GM23248 (cell line): ENCODE results near the gene SGCG. TPM values are rescaled to one million over a fixed set of nuclear protein-coding genes. Genes with fewer than 3 reads are reported as not detected.

ENCODE experiments used
- DNase-seq: peaks from one replicate; pipeline ENCODE4 v3.0.0-alpha.2; 2015
- H2AFZ ChIP-seq: fragments of 200-600 bp; sonication (generic); 2 replicates; pipeline ENCODE4 v1.6.1; 2016; ENCODE audit warnings: antibody characterized with exemption
- H3F3A ChIP-seq: fragments of 200-600 bp; sonication (generic); 2 replicates; pipeline ENCODE4 v1.6.1; 2016; ENCODE audit warnings: mild to moderate bottlenecking, antibody characterized with exemption, mixed run types; ENCODE audit not compliant: insufficient read depth
- H3K27ac ChIP-seq: fragments of 200-600 bp; sonication (generic); 2 replicates; pipeline ENCODE4 v1.5.1; 2016; ENCODE audit warnings: mild to moderate bottlenecking
- H3K27me3 ChIP-seq: fragments of 200-600 bp; sonication (generic); replicated peaks from 2 replicates; pipeline ENCODE4 v1.6.1; 2016; ENCODE audit warnings: mild to moderate bottlenecking; ENCODE audit not compliant: insufficient read depth
- H3K36me3 ChIP-seq: fragments of 200-600 bp; sonication (generic); 2 replicates; pipeline ENCODE4 v1.6.1; 2016; ENCODE audit warnings: low read depth, mild to moderate bottlenecking
- H3K4me1 ChIP-seq: fragments of 200-600 bp; sonication (generic); 2 replicates; pipeline ENCODE4 v1.6.1; 2016; ENCODE audit warnings: mild to moderate bottlenecking; ENCODE audit not compliant: insufficient read depth
- H3K4me2 ChIP-seq: fragments of 200-600 bp; sonication (generic); one replicate; pipeline ENCODE4 v1.6.1; 2016; ENCODE audit warnings: mild to moderate bottlenecking; ENCODE audit not compliant: unreplicated experiment
- H3K4me3 ChIP-seq: fragments of 200-600 bp; sonication (generic); 2 replicates; pipeline ENCODE4 v1.5.1; 2016; ENCODE audit warnings: mild to moderate bottlenecking
- H3K79me2 ChIP-seq: fragments of 200-600 bp; sonication (generic); 2 replicates; pipeline ENCODE4 v1.6.1; 2016; ENCODE audit warnings: mild to moderate bottlenecking; ENCODE audit not compliant: insufficient read depth
- H3K9ac ChIP-seq: fragments of 200-600 bp; sonication (generic); 2 replicates; pipeline ENCODE4 v1.6.1; 2016; ENCODE audit warnings: mild to moderate bottlenecking
- H3K9me2 ChIP-seq: fragments of 200-600 bp; sonication (generic); 2 replicates; pipeline ENCODE4 v1.6.1; 2016; ENCODE audit warnings: mixed run types, mild to moderate bottlenecking, moderate library complexity; ENCODE audit not compliant: insufficient read depth
- H3K9me3 ChIP-seq: fragments of 200-600 bp; sonication (generic); one replicate; pipeline ENCODE4 v1.6.1; 2017; ENCODE audit warnings: low read depth
- H4K20me1 ChIP-seq: fragments of 200-600 bp; sonication (generic); 2 replicates; pipeline ENCODE4 v1.6.0; 2016; ENCODE audit not compliant: insufficient read depth
- EZH2 ChIP-seq: fragments of 200-600 bp; sonication (generic); IDR thresholded peaks from 2 replicates; pipeline ENCODE4 v1.6.1; 2018; ENCODE audit warnings: antibody characterized with exemption, mild to moderate bottlenecking; ENCODE audit not compliant: insufficient read depth, poor library complexity, severe bottlenecking
- EZH2phosphoT487 ChIP-seq: fragments of 200-600 bp; sonication (generic); IDR thresholded peaks from 2 replicates; pipeline ENCODE4 v1.6.1; 2018; ENCODE audit warnings: antibody characterized with exemption, moderate library complexity, mild to moderate bottlenecking, low read depth; ENCODE audit not compliant: insufficient read depth
- WGBS, 2 experiments: methylation state at CpG; one replicate each; pipeline ENCODE4 v1.1.6; 2015 to 2017; ENCODE audit warnings: low lambda C conversion rate in 2 of 2, low coverage in 1 of 2; ENCODE audit errors: missing lambda C conversion rate in 2 of 2; 5-methylcytosine and 5-hydroxymethylcytosine counted together
- in situ Hi-C: fragments of 300-500 bp; cut with MboI; formaldehyde crosslinking; loops from 2 replicates; pipeline ENCODE4 v1.15.0; 2020
- polyA plus RNA-seq: library from polyadenylated mRNA; unstranded; fragments of >200 nt; fragmentation: Nextera tagmentation; extraction: Ambion mirVana; gene quantifications from 2 replicates; pipeline ENCODE4 v1.2.1, GENCODE V29; 2016
- total RNA-seq: library from RNA; depleted of rRNA; stranded (reverse); fragments of >200 nt; shearing (Covaris generic); gene quantifications from 2 replicates; pipeline ENCODE4 v1.2.3, GENCODE V29; 2014

SGCG gene
- total and polyA plus RNA-seq, 2 experiments from 2014 or later = 2.9 to 4.5 TPM

DNA sequence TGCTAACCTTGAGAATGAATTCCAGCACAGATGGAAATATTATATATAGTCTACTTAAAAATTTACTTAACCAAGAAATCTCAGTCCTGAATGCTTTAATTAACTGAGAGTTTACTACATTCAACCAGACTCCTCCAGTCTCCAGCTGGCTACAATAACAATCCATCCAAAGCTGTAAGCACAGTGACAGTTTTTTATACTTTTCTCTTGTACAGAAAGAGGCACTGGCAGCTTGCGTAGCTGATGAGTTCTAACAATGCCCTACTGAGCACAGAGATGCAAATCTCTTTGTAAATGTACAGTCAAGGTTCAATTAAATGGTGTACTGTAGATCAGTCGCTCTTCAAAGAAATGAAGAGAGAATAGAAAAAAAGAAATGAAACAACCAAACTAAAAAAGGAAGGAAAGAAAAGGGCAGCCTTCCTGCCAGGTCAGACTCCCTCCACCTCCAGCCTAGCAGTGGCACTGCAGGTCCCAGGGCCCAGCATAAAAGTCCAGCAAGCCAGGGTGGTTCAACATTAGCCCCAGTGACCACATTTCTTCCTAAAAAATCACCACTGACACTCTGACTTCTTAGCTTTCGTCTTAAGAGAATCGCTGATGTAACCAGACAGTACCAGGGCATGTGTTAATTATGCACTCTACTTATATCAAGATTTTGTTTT is 164.3 kb downstream of the SGCG start:
- Histone ChIP-seq H3K9me3 (no peaks in the 10 kb centered on the region), H3K36me3 (peaks cover 28% of the 10 kb centered on the region), H3K4me3 (no peak overlapping the region), H3F3A (peaks cover 21% of the 10 kb centered on the region), H2AFZ (no peak overlapping the region), H4K20me1 (no peaks in the 10 kb centered on the region), H3K9me2 (no peaks in the 10 kb centered on the region), H3K27me3 (no peaks in the 10 kb centered on the region), H3K9ac (no peak overlapping the region), H3K27ac (no peak overlapping the region), H3K4me1 (peaks cover 21% of the 10 kb centered on the region), H3K79me2 (peaks cover 80% of the 10 kb centered on the region), H3K4me2 (no peak overlapping the region)
- no peak for DNase-seq
- TF ChIP-seq EZH2 (no peak), EZH2phosphoT487 (no peak)
- in situ Hi-C loops = no loop called here
- WGBS, 2 experiments = 98% methylated on average over 4 of the region's 4 CpGs

- WGBS, 2 experiments = 94 to 100% methylated on average over 1 of the region's 1 CpG
- Histone ChIP-seq H3K4me1 (peaks cover 39% of the 10 kb centered on the region), H4K20me1 (no peaks in the 10 kb centered on the region), H2AFZ (no peak overlapping the region), H3K36me3 (peaks cover 27% of the 10 kb centered on the region), H3K9me2 (no peaks in the 10 kb centered on the region), H3K4me2 (no peak overlapping the region), H3K4me3 (no peak overlapping the region), H3K79me2 (peaks cover 96% of the 10 kb centered on the region), H3K9me3 (no peaks in the 10 kb centered on the region), H3K27me3 (no peaks in the 10 kb centered on the region), H3F3A (peaks cover 44% of the 10 kb centered on the region), H3K9ac (no peak overlapping the region), H3K27ac (no peak overlapping the region)
- TF ChIP-seq EZH2 (no peak), EZH2phosphoT487 (no peak)
- in situ Hi-C loops = no loop called here
- no peak for DNase-seq
Measured at GRCh38 chr13:23347601-23348000, 166.8 kb downstream of the SGCG start.

DNA sequence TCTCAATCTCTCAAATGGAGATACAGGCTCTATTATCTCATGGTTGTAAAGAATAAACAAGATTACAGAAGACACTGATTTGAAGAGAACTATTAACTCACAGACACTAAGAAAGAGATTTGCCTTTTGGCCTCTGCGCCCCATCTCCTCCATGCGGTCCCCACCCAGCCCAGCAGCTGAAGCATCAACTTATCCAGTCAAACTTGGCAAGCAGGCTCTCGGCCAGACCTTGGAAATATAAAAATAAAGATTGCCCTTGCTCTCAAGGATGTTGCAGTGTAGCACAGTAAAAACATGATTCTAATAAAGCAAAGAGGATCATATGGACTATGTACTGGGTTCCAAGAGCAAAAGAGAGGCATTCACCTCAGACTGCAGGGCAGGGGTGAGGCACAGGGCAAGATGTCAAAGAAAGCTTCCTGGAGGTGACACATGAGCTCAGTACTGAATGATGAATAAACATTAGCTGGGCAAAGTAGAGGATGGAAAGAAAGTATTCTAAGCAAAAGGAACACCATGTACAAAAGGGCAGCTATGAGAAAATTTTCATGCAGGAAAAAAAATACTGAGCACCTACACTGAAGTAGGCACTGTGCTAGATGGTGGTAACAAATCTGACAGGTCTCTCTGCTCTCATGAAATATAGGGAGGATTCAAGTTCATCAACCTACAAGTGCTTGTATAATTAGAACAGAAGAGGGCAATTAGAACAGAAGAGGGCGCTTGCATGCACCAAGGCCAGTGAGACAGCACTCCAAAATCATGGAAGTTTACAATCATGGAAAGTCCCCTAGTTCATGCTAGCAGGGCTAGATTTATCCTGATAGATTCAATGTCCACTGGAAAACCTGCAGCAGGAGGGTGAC is 167.7 kb downstream of the SGCG start:
- Histone ChIP-seq H3K9me3 (no peaks in the 10 kb centered on the region), H4K20me1 (no peaks in the 10 kb centered on the region), H3K4me3 (no peak overlapping the region), H3K27me3 (no peaks in the 10 kb centered on the region), H3K36me3 (peaks cover 27% of the 10 kb centered on the region), H3K27ac (peak overlapping the region; percentile 75), H3K9me2 (no peaks in the 10 kb centered on the region), H3K4me1 (peaks cover 46% of the 10 kb centered on the region), H2AFZ (no peak overlapping the region), H3K79me2 (peaks cover 96% of the 10 kb centered on the region), H3K4me2 (peak overlapping the region; percentile 33), H3F3A (peaks cover 44% of the 10 kb centered on the region), H3K9ac (peak overlapping the region; percentile 6; the same call in 1 of the 2 replicates)
- TF ChIP-seq EZH2 (no peak), EZH2phosphoT487 (no peak)
- in situ Hi-C loops = no loop called here
- 58 to 64% methylated on average over 4 of the region's 4 CpGs for WGBS, 2 experiments
- DNase-seq = peak; percentile 43

DNA sequence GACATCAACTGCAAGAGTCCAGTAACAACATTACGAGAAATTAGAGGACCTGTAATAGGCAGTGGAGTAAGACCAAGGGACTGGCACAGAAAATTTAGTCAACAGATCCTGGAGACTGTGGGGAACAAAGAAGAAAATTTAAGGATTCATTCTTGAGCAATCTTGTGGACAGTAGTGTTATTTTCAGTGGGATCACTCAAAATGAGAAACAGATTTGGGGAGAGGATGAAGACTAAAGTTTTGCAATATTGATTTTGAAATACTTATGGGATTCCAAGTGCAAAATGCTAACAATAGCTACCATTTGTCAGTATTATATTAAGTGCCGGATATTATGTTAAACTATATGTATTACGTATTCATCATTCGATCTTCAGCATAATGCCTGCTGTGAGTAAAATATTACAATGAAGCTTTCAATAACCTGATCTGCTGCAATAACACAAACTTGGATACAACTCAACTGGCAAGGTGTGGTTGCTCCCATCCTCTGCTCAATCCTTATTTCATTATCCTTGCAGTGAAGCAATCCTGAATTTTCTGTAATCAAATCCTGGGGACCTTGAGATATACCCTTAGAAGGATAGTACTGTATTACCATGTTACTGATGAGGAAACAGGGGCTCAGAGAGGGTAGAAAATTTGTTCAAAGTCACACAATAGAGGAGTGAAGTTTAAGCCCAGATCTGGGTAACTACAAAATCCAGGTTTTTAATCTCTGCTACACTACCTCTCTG is 168.6 kb downstream of the SGCG start:
- no peaks in the 10 kb centered on the region for H3K27me3 ChIP-seq
- peak overlapping the region; percentile 6; the same call in 1 of the 2 replicates for H3K9ac ChIP-seq
- peaks cover 27% of the 10 kb centered on the region for H3K36me3 ChIP-seq
- in situ Hi-C loops = no loop called here
- no peak for TF ChIP-seq EZH2
- TF ChIP-seq EZH2phosphoT487 = no peak
- H3K4me3 ChIP-seq = peak overlapping the region; percentile 17; the same call in 1 of the 2 replicates
- no peaks in the 10 kb centered on the region for H4K20me1 ChIP-seq
- WGBS, 2 experiments = 22 to 27% methylated on average over 4 of the region's 4 CpGs
- H2AFZ ChIP-seq = no peak overlapping the region
- peaks cover 44% of the 10 kb centered on the region for H3F3A ChIP-seq
- peak; percentile 71 for DNase-seq
- H3K9me2 ChIP-seq = no peaks in the 10 kb centered on the region
- H3K27ac ChIP-seq = peak overlapping the region; percentile 75
- H3K79me2 ChIP-seq = peaks cover 96% of the 10 kb centered on the region
- no peaks in the 10 kb centered on the region for H3K9me3 ChIP-seq
- peak overlapping the region; percentile 33 for H3K4me2 ChIP-seq
- H3K4me1 ChIP-seq = peaks cover 46% of the 10 kb centered on the region
